GM18868 (cell line): Measurements from ENCODE around the gene HOXB5.
A peak's percentile ranks its signal among the peaks of the same experiment; 100 is the strongest.

ENCODE experiments used
- ATAC-seq: cut with Tn5 transposase; IDR thresholded peaks from one replicate; pipeline ENCODE4 v1.9.1; 2021; ENCODE audit warnings: mild to moderate bottlenecking, moderate library complexity; ENCODE audit not compliant: unreplicated experiment

HOXB5 gene

DNA sequence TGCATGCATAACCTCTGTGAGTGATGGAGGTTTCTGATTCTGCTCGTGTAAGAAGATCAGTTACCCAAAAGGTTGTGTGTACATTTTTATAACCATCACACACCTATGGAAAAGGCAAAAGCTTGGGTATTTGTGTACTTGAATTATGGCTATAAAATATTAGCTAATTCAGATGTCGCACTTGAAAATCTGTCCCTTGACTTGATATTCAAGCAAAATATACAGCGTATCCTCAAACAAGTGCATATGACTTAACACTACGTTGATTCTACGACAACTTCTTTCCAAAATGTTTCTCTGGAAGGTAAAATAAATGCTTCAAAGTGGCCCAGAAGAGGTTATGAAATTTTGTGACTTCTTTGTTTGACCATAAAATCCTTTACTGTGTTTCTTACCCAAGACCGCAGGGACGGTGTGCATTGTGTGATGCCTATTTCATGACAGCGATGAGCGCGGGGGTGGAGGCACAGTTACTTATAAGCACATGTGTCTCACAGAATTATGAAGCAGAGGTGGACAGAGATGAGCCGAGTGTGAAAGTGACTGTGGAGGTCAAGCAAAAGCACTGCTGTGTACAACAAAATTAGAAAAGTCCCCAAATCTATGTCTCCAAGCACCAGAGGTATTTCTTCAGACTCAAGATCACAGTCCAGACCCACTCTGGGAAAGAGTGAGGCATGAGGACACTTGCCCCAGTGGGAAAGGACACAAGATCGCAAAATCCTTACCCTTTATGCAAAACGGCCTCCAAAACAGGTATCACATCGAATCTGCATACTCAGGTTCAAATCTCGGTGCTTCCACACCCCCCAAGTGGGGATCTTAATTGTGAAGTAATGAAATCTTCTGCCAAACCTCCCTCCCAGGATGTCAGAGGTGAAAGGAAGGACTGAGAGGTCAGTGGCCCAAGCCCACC, 36.7 kb upstream of the HOXB5 start:
- no peak for ATAC-seq

- ATAC-seq: no peak
These were observed 35.8 kb upstream of the HOXB5 start for GRCh38 chr17:48629411-48629759.

- ATAC-seq: no peak
These were observed 35.3 kb upstream of the HOXB5 start for GRCh38 chr17:48628649-48629410.

DNA sequence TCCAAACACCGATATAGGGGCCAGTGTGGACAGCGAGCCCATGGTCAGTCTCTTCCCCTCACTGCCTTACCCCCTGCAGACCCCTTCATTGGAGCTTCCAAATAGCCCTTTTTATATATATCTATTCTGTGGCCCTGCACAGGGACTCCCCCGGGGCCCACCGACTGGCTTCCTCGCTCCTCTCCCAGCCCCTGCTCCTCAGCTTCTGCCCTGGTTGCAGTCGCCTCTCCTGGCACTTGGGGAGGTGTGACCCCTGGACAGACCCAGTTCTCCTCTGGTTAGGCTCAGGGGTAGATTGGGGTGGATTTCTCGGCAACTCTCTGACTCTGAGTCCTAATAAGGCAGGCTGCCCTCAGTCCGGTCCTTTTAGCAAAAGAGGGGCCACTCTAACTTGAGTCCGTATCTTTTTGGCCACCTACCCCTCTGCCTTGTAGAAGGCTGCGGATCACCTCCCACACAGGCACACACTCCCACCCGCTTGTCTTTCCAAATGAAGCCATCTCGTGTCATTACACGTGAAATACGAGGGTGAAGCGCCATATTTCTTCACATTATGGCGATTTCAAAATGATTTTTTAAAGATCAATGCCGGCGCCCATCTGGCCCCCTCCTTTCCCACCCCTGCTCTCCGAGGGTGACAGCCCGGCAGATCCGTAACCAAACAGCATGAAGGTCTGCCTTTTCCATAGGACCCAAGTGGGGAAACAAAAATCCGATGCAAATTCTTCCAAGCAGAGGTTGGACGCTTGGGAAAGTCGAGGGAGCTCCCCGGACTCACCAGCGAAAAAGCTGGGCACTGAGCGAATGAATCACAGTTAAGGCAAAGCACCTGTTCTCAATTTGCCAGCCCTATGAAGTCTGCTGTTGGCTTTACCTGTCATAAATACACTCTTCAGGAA, 34.3 kb upstream of the HOXB5 start:
- no peak for ATAC-seq

- no peak for ATAC-seq
These were observed 33.6 kb upstream of the HOXB5 start for GRCh38 chr17:48627118-48627597.

DNA sequence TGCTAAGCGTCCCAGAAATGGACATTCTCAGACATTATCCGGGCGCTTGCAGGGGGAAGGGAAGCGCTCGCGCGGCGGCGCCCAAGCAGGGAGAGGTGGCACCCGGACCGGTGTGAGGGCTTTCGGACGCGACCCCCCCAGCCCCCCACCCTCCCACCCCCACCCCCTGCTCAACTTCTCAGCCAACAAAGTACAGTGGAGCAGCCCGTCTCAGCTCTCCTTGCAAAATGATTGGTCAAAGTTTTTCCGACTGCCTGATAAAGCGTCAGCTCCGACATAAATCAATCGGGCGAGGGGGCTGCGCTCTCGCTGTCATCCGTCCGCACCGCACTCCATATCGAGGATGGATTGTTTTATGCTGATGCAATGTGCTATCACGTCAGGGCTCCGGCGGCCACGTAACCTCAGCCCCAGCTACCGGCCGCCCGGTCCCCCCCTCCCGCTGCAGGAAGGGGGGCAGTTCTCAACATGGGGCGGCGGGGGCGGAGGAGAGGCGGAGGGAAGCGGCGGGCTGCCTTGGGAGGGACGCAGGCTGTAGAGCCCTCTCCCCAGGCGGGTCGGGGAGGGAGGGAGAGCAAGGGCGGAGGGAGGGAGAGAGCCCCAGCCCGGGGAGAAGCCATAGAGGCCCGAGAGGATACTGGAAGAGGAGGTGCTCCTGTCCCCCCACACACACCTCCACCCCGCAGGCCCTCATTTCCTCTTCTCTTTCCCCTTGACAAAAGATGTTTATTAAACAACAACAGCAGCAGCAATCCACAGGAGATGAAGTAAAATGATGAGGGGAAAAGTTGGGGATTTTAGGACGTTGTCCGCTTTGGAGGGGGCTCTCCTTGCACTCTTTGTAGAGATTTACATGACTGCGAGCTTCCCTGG, 32.9 kb upstream of the HOXB5 start, which contains the start of gene HOXB9:
HOXB9 (minus strand) TSS at position 114 of the 873 bp plus-strand sequence; CDS start at position 25, 89 bp downstream.
- ATAC-seq: no peak

DNA sequence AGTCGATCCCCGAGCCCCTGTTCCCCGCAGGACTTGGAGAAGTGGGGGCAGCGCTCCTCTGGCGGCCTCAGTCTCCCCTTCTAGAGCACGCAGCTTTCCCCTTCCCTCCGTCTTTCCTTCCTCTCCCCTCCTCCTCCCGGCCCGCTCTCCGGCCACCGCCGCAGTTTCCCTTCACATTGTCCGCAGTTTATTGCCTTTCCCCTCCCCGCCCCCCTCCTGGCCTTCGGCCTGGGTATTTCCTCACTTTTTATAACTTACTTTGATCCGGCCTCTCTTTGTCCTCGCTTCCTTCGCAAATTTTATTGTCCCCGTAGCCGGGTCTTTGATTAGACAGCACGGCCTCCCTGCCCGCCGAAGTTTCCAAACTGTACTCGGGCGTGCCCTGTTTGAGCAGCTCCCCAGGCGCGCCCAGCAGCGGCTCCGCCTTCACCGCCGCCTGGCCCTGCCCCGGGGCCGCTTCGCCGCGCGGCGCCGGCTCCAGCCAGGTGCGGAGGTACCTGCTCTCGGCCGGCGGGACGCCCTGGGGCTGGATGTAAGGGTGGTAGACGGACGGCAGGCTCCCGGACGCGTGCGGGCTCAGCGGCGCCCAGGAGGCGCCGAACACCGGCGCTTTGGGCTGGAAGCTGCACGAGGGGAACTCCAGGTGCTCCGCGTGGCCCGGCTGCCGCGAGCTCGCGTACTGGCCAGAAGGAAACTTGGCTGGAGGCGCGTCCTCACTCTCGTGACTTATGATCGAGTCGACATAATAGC, 32.1 kb upstream of the HOXB5 start:
- no peak for ATAC-seq

GRCh38 chr17:48624544-48625494, 31.2 kb upstream of the HOXB5 start:
- no peak for ATAC-seq

GRCh38 chr17:48624118-48624517, 30.5 kb upstream of the HOXB5 start:
- ATAC-seq: no peak

DNA sequence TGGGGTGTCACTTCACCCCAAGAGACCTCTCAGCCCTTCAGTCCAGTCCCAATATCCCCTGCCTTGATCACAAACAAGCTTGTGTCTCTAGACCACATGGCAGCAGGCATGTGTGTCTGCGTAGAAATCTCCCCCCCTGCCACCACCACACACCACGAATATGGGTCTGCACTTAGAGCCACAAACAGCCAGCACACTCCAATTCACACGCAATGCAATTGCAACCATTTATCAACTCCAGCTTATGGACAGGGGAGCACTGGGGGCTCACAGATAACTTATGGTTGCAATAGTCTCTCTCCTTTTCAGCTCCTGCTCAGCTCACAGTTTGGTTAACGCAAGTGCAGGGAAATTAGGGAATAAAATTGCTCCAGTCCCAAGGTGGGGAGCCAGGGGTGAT, 30.0 kb upstream of the HOXB5 start:
- ATAC-seq: no peak

- no peak for ATAC-seq
These were observed 29.3 kb upstream of the HOXB5 start for GRCh38 chr17:48622857-48623256.

- ATAC-seq: no peak
These were observed 28.1 kb upstream of the HOXB5 start for GRCh38 chr17:48621410-48622392.

DNA sequence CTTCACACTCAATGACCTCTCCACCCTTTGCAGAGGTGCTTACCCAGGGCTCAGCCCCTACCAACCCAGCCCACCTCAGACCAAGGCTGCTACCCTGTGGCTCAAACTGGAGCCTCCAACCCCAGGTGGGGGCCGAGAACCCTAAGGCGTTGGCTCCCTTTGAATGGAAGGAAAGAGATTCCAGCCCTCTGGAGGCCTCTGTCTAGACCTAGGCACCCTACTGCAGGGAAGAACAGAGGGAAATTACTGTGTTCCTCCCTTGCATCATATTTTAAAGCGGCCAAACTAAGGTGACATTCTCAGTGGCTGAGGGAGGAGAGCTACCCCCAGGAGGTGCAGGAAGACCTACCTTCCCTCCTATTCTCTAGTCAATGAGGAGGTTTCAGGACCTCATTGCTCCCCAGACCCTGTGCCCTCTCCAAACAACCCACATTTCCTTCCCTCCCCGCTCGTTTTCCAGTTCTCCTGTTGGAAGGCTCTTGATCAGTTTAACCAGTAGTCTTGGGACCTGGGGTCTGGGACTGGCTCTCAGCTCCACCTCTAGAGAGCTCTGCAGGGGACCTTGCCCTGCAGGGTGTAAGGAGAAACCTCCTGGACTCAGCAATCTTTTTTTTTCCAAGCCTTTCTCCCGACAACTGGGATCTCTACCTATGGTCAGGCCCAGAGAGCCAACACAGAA, 27.0 kb upstream of the HOXB5 start:
- no peak for ATAC-seq

DNA sequence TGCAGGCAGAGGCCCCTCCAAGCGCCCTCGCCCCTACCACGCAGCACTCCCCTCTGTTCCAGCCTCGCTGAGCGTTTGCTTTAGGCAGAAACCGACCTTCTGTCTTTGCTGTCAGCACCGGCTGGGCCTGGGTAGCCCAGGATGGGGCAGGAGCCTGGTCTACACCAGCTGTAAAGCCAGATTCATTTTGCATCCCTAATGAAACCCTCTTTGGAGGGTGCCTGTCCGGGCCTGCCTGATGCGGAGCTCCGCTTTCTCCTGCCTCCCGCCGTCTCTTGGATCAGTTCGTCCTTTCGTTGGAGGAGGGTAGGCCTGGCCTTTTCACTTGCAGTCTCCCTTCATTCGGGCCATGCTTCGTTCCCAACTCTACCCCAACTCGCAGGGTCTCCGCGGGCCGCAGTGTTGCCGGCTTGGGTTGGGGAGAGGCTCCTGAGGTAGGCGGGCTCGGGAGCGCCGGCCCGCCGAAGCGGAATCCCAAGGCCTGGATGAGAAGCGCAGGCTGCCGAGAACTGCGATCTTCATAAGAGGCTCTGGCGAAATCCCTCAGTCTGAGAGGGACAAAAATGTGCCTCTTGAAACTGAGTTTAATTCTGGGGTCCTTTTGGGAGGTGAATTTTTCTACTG, 26.4 kb upstream of the HOXB5 start:
- no peak for ATAC-seq

GRCh38 chr17:48618256-48618896, 24.8 kb upstream of the HOXB5 start:
- ATAC-seq: peak; percentile 45
